PFSK-1 (cell line): ENCODE measurements around the gene BAZ1B. TPM values are rescaled to one million over a fixed set of nuclear protein-coding genes. Genes with fewer than 3 reads are reported as not detected.

Experiments used
- FOXP2 ChIP-seq: optimal IDR thresholded peaks from 2 replicates; pipeline ENCODE3; 2011; ENCODE audit warnings: borderline replicate concordance, control low read depth, inconsistent platforms; ENCODE audit not compliant: insufficient read depth; ENCODE audit errors: extremely low read length, extremely low read depth
- POLR2AphosphoS5 ChIP-seq: IDR thresholded peaks from 2 replicates; pipeline ENCODE4 v1.6.1; 2012; ENCODE audit warnings: low read depth, mild to moderate bottlenecking, control low read depth, low read length, moderate library complexity
- SIN3A ChIP-seq: IDR thresholded peaks from 2 replicates; pipeline ENCODE4 v1.6.1; 2012; ENCODE audit warnings: mild to moderate bottlenecking, low read length, moderate library complexity, borderline replicate concordance; ENCODE audit not compliant: insufficient read depth
- TAF1 ChIP-seq: IDR thresholded peaks from 2 replicates; pipeline ENCODE4 v1.6.1; 2012; ENCODE audit warnings: low read length, control low read depth, borderline replicate concordance; ENCODE audit not compliant: insufficient read depth
- polyA plus RNA-seq: library from polyadenylated mRNA; unstranded; fragments of >200 nt; gene quantifications from one replicate; pipeline ENCODE4 v1.2.1, GENCODE V29; 2012; ENCODE audit warnings: low read depth, missing spikeins; ENCODE audit not compliant: insufficient read length
- TF ChIP-seq, protein P1 (sequence below), 2 experiments: IDR thresholded peaks; 2 replicates each; pipeline versions ENCODE4 v1.6.1 to v1.8.0; 2011 to 2012; ENCODE audit warnings: low read depth in 2 of 2, low read length in 2 of 2, control low read depth in 1 of 2, inconsistent platforms in 1 of 2, mild to moderate bottlenecking in 1 of 2, moderate library complexity in 1 of 2; ENCODE audit not compliant: insufficient read depth in 1 of 2

The BAZ1B gene, protein sequence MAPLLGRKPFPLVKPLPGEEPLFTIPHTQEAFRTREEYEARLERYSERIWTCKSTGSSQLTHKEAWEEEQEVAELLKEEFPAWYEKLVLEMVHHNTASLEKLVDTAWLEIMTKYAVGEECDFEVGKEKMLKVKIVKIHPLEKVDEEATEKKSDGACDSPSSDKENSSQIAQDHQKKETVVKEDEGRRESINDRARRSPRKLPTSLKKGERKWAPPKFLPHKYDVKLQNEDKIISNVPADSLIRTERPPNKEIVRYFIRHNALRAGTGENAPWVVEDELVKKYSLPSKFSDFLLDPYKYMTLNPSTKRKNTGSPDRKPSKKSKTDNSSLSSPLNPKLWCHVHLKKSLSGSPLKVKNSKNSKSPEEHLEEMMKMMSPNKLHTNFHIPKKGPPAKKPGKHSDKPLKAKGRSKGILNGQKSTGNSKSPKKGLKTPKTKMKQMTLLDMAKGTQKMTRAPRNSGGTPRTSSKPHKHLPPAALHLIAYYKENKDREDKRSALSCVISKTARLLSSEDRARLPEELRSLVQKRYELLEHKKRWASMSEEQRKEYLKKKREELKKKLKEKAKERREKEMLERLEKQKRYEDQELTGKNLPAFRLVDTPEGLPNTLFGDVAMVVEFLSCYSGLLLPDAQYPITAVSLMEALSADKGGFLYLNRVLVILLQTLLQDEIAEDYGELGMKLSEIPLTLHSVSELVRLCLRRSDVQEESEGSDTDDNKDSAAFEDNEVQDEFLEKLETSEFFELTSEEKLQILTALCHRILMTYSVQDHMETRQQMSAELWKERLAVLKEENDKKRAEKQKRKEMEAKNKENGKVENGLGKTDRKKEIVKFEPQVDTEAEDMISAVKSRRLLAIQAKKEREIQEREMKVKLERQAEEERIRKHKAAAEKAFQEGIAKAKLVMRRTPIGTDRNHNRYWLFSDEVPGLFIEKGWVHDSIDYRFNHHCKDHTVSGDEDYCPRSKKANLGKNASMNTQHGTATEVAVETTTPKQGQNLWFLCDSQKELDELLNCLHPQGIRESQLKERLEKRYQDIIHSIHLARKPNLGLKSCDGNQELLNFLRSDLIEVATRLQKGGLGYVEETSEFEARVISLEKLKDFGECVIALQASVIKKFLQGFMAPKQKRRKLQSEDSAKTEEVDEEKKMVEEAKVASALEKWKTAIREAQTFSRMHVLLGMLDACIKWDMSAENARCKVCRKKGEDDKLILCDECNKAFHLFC (N-terminal part only)
- polyA plus RNA-seq = 54.8 TPM

DNA sequence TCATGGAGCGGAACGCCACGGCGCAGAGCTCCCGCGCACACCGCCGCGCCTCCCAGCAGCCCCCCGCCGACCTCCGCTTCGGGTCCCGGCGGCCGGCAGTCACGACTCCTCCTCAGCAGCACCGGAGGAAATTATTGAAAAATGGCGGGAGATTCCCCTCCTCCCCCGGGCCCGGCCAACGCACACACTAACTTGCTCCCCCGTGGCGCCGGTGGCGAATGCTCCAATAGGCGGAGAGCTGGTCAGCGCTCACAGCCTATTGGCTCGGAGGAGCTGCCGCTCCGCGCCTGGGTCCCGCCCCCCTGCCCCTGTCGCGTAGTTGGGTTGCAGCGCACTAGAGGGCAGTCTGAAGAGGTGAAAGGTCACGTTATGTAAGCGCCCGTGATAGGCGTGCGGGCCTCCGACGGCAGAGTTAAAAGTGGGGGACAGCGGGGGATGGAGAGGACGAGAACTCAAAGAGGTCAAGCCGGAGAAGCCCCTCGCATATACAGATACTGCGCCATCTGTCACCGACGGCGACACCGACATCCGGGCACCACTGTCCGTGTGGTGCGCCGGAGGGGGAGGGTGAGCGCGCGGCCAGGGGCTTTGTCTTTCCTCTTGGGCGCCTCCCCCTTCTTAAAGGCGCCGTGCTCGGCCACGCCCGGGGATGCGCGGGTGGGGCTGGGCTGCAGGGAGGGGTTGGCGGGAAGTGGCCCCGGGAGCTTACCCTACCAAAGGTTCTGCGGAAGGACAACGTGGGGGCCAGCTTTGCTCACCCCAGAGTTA lies at the start of gene BAZ1B:
TSS of gene BAZ1B (minus strand) at position 189 of the 768 bp plus-strand sequence. CDS start 360 bp downstream, outside the sequence.
- TF ChIP-seq SIN3A (peak; percentile 35; the same call in 1 of the 2 replicates), POLR2AphosphoS5 (peak; percentile 77; the same call in 1 of the 2 replicates), TAF1 (peak; percentile 77), FOXP2 (peak; percentile 70)
- TF ChIP-seq, protein P1, sequence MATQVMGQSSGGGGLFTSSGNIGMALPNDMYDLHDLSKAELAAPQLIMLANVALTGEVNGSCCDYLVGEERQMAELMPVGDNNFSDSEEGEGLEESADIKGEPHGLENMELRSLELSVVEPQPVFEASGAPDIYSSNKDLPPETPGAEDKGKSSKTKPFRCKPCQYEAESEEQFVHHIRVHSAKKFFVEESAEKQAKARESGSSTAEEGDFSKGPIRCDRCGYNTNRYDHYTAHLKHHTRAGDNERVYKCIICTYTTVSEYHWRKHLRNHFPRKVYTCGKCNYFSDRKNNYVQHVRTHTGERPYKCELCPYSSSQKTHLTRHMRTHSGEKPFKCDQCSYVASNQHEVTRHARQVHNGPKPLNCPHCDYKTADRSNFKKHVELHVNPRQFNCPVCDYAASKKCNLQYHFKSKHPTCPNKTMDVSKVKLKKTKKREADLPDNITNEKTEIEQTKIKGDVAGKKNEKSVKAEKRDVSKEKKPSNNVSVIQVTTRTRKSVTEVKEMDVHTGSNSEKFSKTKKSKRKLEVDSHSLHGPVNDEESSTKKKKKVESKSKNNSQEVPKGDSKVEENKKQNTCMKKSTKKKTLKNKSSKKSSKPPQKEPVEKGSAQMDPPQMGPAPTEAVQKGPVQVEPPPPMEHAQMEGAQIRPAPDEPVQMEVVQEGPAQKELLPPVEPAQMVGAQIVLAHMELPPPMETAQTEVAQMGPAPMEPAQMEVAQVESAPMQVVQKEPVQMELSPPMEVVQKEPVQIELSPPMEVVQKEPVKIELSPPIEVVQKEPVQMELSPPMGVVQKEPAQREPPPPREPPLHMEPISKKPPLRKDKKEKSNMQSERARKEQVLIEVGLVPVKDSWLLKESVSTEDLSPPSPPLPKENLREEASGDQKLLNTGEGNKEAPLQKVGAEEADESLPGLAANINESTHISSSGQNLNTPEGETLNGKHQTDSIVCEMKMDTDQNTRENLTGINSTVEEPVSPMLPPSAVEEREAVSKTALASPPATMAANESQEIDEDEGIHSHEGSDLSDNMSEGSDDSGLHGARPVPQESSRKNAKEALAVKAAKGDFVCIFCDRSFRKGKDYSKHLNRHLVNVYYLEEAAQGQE (IDR thresholded peaks at IDR 0.05; ENCODE audit: insufficient read depth in 1 of 2, low read depth in 2 of 2, low read length in 2 of 2) = no peak; a peak in 1 of 4 replicates

DNA sequence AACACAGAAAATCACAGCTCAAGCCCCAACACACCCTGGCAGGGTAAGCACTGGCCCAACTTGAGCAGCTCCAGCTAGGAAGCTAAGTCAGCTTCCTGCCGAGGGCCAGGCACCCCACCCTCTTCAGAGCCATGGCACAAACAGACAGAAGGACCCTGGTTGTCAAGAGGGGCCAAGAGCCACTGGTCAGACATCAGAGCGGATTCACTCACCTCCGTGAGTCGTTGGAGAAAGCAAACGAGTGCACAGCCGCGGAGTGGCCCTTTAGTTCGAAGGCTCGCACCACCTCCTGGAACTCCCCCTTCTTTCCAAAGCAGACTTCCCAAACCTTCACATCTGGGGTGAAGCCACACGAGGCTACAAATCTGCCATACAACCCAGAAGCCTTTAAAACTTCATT lies 48.9 kb upstream of the BAZ1B start:
- TF ChIP-seq FOXP2 (no peak), SIN3A (no peak), TAF1 (no peak), POLR2AphosphoS5 (no peak)
- TF ChIP-seq, protein P1 (IDR thresholded peaks at IDR 0.05; ENCODE audit: insufficient read depth in 1 of 2, low read depth in 2 of 2, low read length in 2 of 2) = no peak

DNA sequence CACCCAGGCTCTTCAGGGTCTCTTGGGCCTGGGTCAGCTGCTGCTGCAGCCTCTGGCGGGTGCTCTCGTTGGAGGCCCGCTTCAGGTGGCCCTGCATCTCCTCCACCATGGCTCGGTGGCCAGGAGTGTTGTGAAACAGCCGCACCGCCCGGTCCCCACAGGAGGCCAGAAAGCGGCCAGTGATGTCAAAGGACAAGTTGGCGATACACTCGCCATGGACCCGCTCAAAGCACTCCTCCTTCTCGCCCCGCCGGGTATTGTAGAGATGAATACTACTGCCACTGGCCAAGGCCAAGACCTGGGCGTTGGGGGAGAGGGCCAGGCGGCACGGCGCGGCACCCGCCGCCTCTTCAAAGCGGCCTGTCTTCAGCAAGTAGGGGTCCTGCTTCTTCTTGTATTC lies 48.4 kb upstream of the BAZ1B start:
- TF ChIP-seq SIN3A (no peak), FOXP2 (no peak), TAF1 (no peak)
- TF ChIP-seq, protein P1 (IDR thresholded peaks at IDR 0.05; ENCODE audit: insufficient read depth in 1 of 2, low read depth in 2 of 2, low read length in 2 of 2) = no peak

DNA sequence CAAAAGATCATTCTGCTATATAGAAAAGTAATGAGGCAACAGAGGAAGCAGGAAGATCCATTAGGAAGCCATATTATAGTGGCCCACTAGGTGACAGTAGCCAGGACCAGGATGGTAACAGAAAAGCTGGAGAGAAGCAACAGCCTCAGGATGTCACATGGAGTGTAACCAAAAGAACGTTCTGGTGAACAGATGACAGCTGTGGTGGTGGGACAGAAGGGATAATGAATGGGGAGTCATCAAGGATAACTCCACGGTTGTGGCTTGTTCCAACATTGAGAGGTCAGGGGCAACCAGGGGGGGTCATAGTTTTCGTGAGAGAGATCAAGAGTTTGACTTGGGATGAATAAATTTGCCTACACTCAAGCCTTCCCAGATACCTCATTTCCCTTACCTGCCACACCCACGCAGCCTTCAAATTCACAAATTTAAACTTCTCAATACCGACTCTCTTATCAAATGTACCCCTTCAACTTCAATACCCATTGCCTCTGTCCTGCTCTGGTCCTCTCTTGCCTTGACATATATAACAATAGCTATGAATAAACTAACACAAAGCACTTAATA lies 47.0 kb upstream of the BAZ1B start:
- 0 out of 2 replicates have a peak, but pooled peaks have one; percentile 23 for TF ChIP-seq POLR2AphosphoS5
- TF ChIP-seq, protein P1 (IDR thresholded peaks at IDR 0.05; ENCODE audit: insufficient read depth in 1 of 2, low read depth in 2 of 2, low read length in 2 of 2) = no peak
